SKM-1 (cell line): Measurements from ENCODE around the gene SLX9.
"Not testable (repeated sequence)": the region's sequence is repeated elsewhere in the genome, so short reads cannot be mapped to it uniquely, and the experiment has no call there.

Source experiments
- DNase-seq: peaks from one replicate; lab custom pipeline; 2025; ENCODE audit not compliant: unreplicated experiment; lab: John Stamatoyannopoulos, UW

The SLX9 gene

GRCh38 chr21:44972821-44973220 is 33.0 kb downstream of the SLX9 start:
- no peak for DNase-seq

GRCh38 chr21:44973598-44973997 is 33.8 kb downstream of the SLX9 start:
- no peak for DNase-seq

GRCh38 chr21:44974676-44975075 is 34.8 kb downstream of the SLX9 start:
- DNase-seq: no peak

GRCh38 chr21:44975720-44976555 is 36.1 kb downstream of the SLX9 start:
- no peak for DNase-seq

- DNase-seq: not testable (repeated sequence)
Observed at GRCh38 chr21:44976556-44977393, 36.9 kb downstream of the SLX9 start.

- DNase-seq: no peak
Observed at GRCh38 chr21:44977616-44978340, 37.9 kb downstream of the SLX9 start.

- no peak for DNase-seq
Observed at GRCh38 chr21:44979687-44980561, 40.1 kb downstream of the SLX9 start.

- no peak for DNase-seq
Observed at GRCh38 chr21:44980562-44981489, 41.0 kb downstream of the SLX9 start.

- DNase-seq: no peak
Observed at GRCh38 chr21:44982558-44983250, 42.9 kb downstream of the SLX9 start.

- DNase-seq: no peak
Observed at GRCh38 chr21:44983421-44984206, 43.8 kb downstream of the SLX9 start.

- DNase-seq: no peak
Observed at GRCh38 chr21:44984428-44984791, 44.6 kb downstream of the SLX9 start.

- DNase-seq: no peak
Observed at GRCh38 chr21:44984792-44985440, 45.1 kb downstream of the SLX9 start.

- no peak for DNase-seq
Observed at GRCh38 chr21:44985441-44986401, 45.9 kb downstream of the SLX9 start.

- no peak for DNase-seq
Observed at GRCh38 chr21:44986471-44987291, 46.9 kb downstream of the SLX9 start.

- no peak for DNase-seq
Observed at GRCh38 chr21:44987301-44987885, 47.6 kb downstream of the SLX9 start.
